ENCODE data around the gene PIGV. TPM values are rescaled to one million over a fixed set of nuclear protein-coding genes. Genes with fewer than 3 reads are reported as not detected.

PIGV gene
- total and polyA plus RNA-seq, 2 of the 4 experiments (the other 2 are of a cell fraction) = 7.2 to 10.6 TPM

DNA sequence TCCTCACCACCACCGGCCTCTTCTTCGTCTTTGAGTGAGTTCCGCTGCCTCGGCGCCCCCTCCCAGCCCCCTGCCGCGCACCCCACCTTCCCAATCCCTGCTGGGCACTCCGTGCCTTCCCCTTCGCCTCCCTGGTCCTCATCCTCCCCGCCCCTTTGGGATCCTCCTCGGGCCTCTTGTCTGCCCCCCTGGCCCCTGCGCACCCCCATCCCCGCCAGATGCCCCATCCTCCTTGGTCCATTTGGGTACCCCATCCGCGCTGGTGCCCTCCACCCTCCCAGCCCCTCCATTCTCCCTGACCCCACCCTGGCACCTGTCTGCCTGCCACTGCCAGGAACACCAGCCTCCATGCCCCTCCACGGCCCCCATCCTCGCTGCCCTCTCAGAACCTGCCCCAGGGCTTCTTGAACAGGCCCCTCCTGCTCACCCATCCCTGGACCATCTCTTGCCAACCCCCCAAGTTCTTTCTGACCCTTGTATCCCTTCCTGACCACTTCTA is 39.4 kb downstream of the PIGV start:
- TF ChIP-seq RFX5 (IDR thresholded peaks at IDR 0.05; ENCODE audit: low read depth, low read length) (no peak), CEBPB (IDR thresholded peaks at IDR 0.05; ENCODE audit: low read depth, low read length) (no peak), RCOR1 (IDR thresholded peaks at IDR 0.05; ENCODE audit: insufficient replicate concordance, low read length) (no peak), RAD21 (IDR thresholded peaks at IDR 0.05; ENCODE audit: low read length) (no peak), FOS (IDR thresholded peaks at IDR 0.05; ENCODE audit: low read depth, low read length) (no peak), NFE2L2 (IDR thresholded peaks at IDR 0.05; ENCODE audit: low read depth, low read length) (no peak), MAZ (IDR thresholded peaks at IDR 0.05; ENCODE audit: borderline replicate concordance, low read depth, low read length) (no peak), MXI1 (IDR thresholded peaks at IDR 0.05; ENCODE audit: borderline replicate concordance, low read depth, low read length) (no peak), POLR2A (IDR thresholded peaks at IDR 0.05; ENCODE audit: low read depth, low read length) (no peak), BHLHE40 (IDR thresholded peaks at IDR 0.05; ENCODE audit: low read depth, low read length) (no peak), USF2 (IDR thresholded peaks at IDR 0.05; ENCODE audit: low read depth, low read length) (no peak), CHD1 (IDR thresholded peaks at IDR 0.05; ENCODE audit: low read depth, low read length) (no peak), ELK1 (IDR thresholded peaks at IDR 0.05; ENCODE audit: borderline replicate concordance, low read depth, low read length) (no peak), MAFK (IDR thresholded peaks at IDR 0.05; ENCODE audit: low read depth, low read length) (no peak), SMC3 (IDR thresholded peaks at IDR 0.05; ENCODE audit: low read depth, low read length) (no peak)
- TF ChIP-seq, protein P1, sequence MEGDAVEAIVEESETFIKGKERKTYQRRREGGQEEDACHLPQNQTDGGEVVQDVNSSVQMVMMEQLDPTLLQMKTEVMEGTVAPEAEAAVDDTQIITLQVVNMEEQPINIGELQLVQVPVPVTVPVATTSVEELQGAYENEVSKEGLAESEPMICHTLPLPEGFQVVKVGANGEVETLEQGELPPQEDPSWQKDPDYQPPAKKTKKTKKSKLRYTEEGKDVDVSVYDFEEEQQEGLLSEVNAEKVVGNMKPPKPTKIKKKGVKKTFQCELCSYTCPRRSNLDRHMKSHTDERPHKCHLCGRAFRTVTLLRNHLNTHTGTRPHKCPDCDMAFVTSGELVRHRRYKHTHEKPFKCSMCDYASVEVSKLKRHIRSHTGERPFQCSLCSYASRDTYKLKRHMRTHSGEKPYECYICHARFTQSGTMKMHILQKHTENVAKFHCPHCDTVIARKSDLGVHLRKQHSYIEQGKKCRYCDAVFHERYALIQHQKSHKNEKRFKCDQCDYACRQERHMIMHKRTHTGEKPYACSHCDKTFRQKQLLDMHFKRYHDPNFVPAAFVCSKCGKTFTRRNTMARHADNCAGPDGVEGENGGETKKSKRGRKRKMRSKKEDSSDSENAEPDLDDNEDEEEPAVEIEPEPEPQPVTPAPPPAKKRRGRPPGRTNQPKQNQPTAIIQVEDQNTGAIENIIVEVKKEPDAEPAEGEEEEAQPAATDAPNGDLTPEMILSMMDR (conservative IDR thresholded peaks at IDR 0.05; ENCODE audit: low read depth, low read length) = no peak
- H3K4me3 ChIP-seq (ENCODE audit: insufficient read depth, low read depth, low read length) = peak overlapping the region; percentile 50
- H2BK120ac ChIP-seq (ENCODE audit: low read depth, low read length) = no peak overlapping the region
- H2BK5ac ChIP-seq (ENCODE audit: low read depth, low read length, poor library complexity, severe bottlenecking) = peak overlapping the region; percentile 15
- H3K4me1 ChIP-seq (ENCODE audit: control insufficient read depth, insufficient read depth, low read length) = peaks cover 25% of the 10 kb centered on the region
- dilution Hi-C loops (cut with HindIII; ENCODE audit: low sequenced_read_pairs, unreplicated experiment) (no loop called here), in situ Hi-C loops (cut with MboI; ENCODE audit: low sequenced_read_pairs) (no loop called here), intact Hi-C loops (cut with micrococcal nuclease) (no loop called here)
- peaks cover 33 to 52% of the 10 kb centered on the region in 2 experiments for H3K79me1 ChIP-seq (ENCODE audit: low read depth in 1 of 2, low read length in 2 of 2)
- peak overlapping the region; percentile 48; the same call in 1 of the 2 replicates for H3K27ac ChIP-seq (ENCODE audit: insufficient read depth, low read length)
- BruUV-seq (replicated peaks) = no TSS peak
- WGBS, 2 experiments (ENCODE audit: extremely low coverage in 2 of 2, insufficient read length in 1 of 2) = 13% methylated on average over 4 of the region's 17 CpGs; no CpG with 5 or more reads in 1 of the 2 experiments
- POLR2A ChIA-PET (ENCODE audit: unreplicated experiment) = no interaction called here
- H4K5ac ChIP-seq (ENCODE audit: low read depth, low read length) = no peak overlapping the region
- CTCF ChIA-PET = no interaction called here
- H2BK15ac ChIP-seq (ENCODE audit: low read depth, low read length) = no peak overlapping the region
- H3K14ac ChIP-seq (replicated peaks; ENCODE audit: low read depth, low read length) = peak overlapping the region; percentile 2; the same call in 1 of the 2 replicates
- no peak overlapping the region for H3K18ac ChIP-seq (ENCODE audit: low read depth, low read length)
- peak overlapping the region in 1 of 2 experiments; percentile 53; a peak in 1 of 4 replicates for H4K8ac ChIP-seq (ENCODE audit: low read depth in 2 of 2, low read length in 2 of 2)
- no peak overlapping the region for H2BK20ac ChIP-seq (ENCODE audit: low read depth, low read length)
- DNase-seq (no peak), ATAC-seq (ENCODE audit: low read depth) (no peak)
- H3K4me2 ChIP-seq (ENCODE audit: low read depth, low read length) = peak overlapping the region; percentile 99
- peaks cover 9% of the 10 kb centered on the region; the same call in 1 of the 2 replicates for H3K36me3 ChIP-seq (ENCODE audit: control insufficient read depth, insufficient read depth, low read length)
- H4K20me1 ChIP-seq (ENCODE audit: insufficient read depth, low read length) = peaks cover 41% of the 10 kb centered on the region
- peak overlapping the region; percentile 77 for H2AK9ac ChIP-seq (replicated peaks; ENCODE audit: low read depth, low read length, poor library complexity)
- no peaks in the 10 kb centered on the region for H3K9me3 ChIP-seq (ENCODE audit: control insufficient read depth, insufficient read depth, low read length)
- peak overlapping the region; percentile 53 for H3K4ac ChIP-seq (ENCODE audit: low read depth, low read length)
- peak overlapping the region; percentile 72 for H2AK5ac ChIP-seq (ENCODE audit: low read depth, low read length)
- H3K27me3 ChIP-seq (ENCODE audit: control insufficient read depth, insufficient read depth, low read length) = no peaks in the 10 kb centered on the region
- no peak overlapping the region for H3K56ac ChIP-seq (ENCODE audit: extremely low read depth, insufficient read depth, low read length)
- peak overlapping the region; percentile 61 for H3K23ac ChIP-seq (ENCODE audit: low read depth, low read length)
- H3K9ac ChIP-seq (ENCODE audit: low read depth, low read length) = peak overlapping the region; percentile 68
- peaks cover 11% of the 10 kb centered on the region for H3K9me1 ChIP-seq (ENCODE audit: insufficient read depth, low read length)
- peak overlapping the region; percentile 92 for H2AFZ ChIP-seq (replicated peaks; ENCODE audit: low read length, poor library complexity)
- H4K91ac ChIP-seq (ENCODE audit: insufficient read depth, low read depth, low read length) = no peak overlapping the region; the same call in 1 of the 2 replicates
